ENCODE data around the gene SEMA5A.

The SEMA5A gene

GRCh38 chr5:9335754-9336495, 209.9 kb downstream of the SEMA5A start:
- DNase-seq: no peak
- no peaks in the 10 kb centered on the region for H3K4me1 ChIP-seq
- no peak overlapping the region for H3K4me3 ChIP-seq (ENCODE audit: low read depth, low read length)
- H3K36me3 ChIP-seq: no peaks in the 10 kb centered on the region
- no peaks in the 10 kb centered on the region for H3K9me3 ChIP-seq
- H3K27me3 ChIP-seq: no peaks in the 10 kb centered on the region
- no peak for TF ChIP-seq CTCF (IDR thresholded peaks at IDR 0.05; ENCODE audit: low read depth, low read length)

GRCh38 chr5:9335269-9335668, 210.6 kb downstream of the SEMA5A start:
- no peaks in the 10 kb centered on the region for H3K27me3 ChIP-seq
- H3K36me3 ChIP-seq: no peaks in the 10 kb centered on the region
- no peak for TF ChIP-seq CTCF (IDR thresholded peaks at IDR 0.05; ENCODE audit: low read depth, low read length)
- no peak overlapping the region for H3K4me3 ChIP-seq (ENCODE audit: low read depth, low read length)
- DNase-seq: no peak
- H3K9me3 ChIP-seq: no peaks in the 10 kb centered on the region
- no peaks in the 10 kb centered on the region for H3K4me1 ChIP-seq

- Histone ChIP-seq H3K4me1 (no peaks in the 10 kb centered on the region), H3K36me3 (no peaks in the 10 kb centered on the region), H3K4me3 (ENCODE audit: low read depth, low read length) (no peak overlapping the region), H3K9me3 (no peaks in the 10 kb centered on the region), H3K27me3 (no peaks in the 10 kb centered on the region)
- no peak for DNase-seq
- TF ChIP-seq CTCF (IDR thresholded peaks at IDR 0.05; ENCODE audit: low read depth, low read length): no peak
These were observed 213.8 kb downstream of the SEMA5A start for GRCh38 chr5:9332026-9332425.

GRCh38 chr5:9331372-9331771, 214.5 kb downstream of the SEMA5A start:
- Histone ChIP-seq H3K9me3 (no peaks in the 10 kb centered on the region), H3K36me3 (no peaks in the 10 kb centered on the region), H3K27me3 (no peaks in the 10 kb centered on the region), H3K4me3 (ENCODE audit: low read depth, low read length) (no peak overlapping the region), H3K4me1 (no peaks in the 10 kb centered on the region)
- no peak for TF ChIP-seq CTCF (IDR thresholded peaks at IDR 0.05; ENCODE audit: low read depth, low read length)
- no peak for DNase-seq

- Histone ChIP-seq H3K36me3 (no peaks in the 10 kb centered on the region), H3K4me1 (no peaks in the 10 kb centered on the region), H3K27me3 (no peaks in the 10 kb centered on the region), H3K9me3 (no peaks in the 10 kb centered on the region), H3K4me3 (ENCODE audit: low read depth, low read length) (no peak overlapping the region)
- TF ChIP-seq CTCF (IDR thresholded peaks at IDR 0.05; ENCODE audit: low read depth, low read length): no peak
- no peak for DNase-seq
These were observed 216.8 kb downstream of the SEMA5A start for GRCh38 chr5:9329125-9329524.

GRCh38 chr5:9325549-9325948, 220.3 kb downstream of the SEMA5A start:
- no peaks in the 10 kb centered on the region for H3K4me1 ChIP-seq
- H3K36me3 ChIP-seq: no peaks in the 10 kb centered on the region
- no peak overlapping the region for H3K4me3 ChIP-seq (ENCODE audit: low read depth, low read length)
- H3K9me3 ChIP-seq: no peaks in the 10 kb centered on the region
- no peak for TF ChIP-seq CTCF (IDR thresholded peaks at IDR 0.05; ENCODE audit: low read depth, low read length)
- no peaks in the 10 kb centered on the region for H3K27me3 ChIP-seq
- no peak for DNase-seq
